ENCODE measurements around the gene FRMD7. TPM values are rescaled to one million over a fixed set of nuclear protein-coding genes. Genes with fewer than 3 reads are reported as not detected.

FRMD7 gene
- total and polyA plus RNA-seq, 8 donors, result not detected

- Histone ChIP-seq H3K9me3 (no peaks in the 10 kb centered on the region), H3K4me3 (no peak overlapping the region), H3K36me3 (no peaks in the 10 kb centered on the region), H3K27me3 (no peaks in the 10 kb centered on the region), H3K4me1 (peaks cover 0 to under 1% (median 0%) of the 10 kb centered on the region in 4 donors), H3K27ac (no peak overlapping the region)
- TF ChIP-seq, protein P1, sequence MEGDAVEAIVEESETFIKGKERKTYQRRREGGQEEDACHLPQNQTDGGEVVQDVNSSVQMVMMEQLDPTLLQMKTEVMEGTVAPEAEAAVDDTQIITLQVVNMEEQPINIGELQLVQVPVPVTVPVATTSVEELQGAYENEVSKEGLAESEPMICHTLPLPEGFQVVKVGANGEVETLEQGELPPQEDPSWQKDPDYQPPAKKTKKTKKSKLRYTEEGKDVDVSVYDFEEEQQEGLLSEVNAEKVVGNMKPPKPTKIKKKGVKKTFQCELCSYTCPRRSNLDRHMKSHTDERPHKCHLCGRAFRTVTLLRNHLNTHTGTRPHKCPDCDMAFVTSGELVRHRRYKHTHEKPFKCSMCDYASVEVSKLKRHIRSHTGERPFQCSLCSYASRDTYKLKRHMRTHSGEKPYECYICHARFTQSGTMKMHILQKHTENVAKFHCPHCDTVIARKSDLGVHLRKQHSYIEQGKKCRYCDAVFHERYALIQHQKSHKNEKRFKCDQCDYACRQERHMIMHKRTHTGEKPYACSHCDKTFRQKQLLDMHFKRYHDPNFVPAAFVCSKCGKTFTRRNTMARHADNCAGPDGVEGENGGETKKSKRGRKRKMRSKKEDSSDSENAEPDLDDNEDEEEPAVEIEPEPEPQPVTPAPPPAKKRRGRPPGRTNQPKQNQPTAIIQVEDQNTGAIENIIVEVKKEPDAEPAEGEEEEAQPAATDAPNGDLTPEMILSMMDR (IDR thresholded peaks at IDR 0.05), result no peak
- TF ChIP-seq POLR2A (IDR thresholded peaks at IDR 0.05), result no peak
- TF ChIP-seq EP300 (IDR thresholded peaks at IDR 0.05), result no peak
- no peak for TF ChIP-seq POLR2AphosphoS5 (IDR thresholded peaks at IDR 0.05)
- no peak for DNase-seq
- intact Hi-C loops (cut with DNase I; ENCODE audit: low total_unique reads), result no loop called here
Observed at GRCh38 chrX:132030264-132030663, 97.6 kb downstream of the FRMD7 start.

Other genes starting within 250 kb of the FRMD7 start
- 10 to 100 TPM in 3 of 5 donors, 1 to 10 TPM in 2; 3.6 to 34.0 (median 12.0) TPM for gene STK26, start 104.7 kb downstream of the FRMD7 start, total RNA-seq
- gene STK26, start 104.7 kb downstream of the FRMD7 start, polyA plus RNA-seq, result 10 to 100 TPM in 1 of 3 donors, 1 to 10 TPM in 2; 8.1 to 12.8 (median 8.5) TPM
- 10 to 100 TPM; 16.1 to 53.1 (median 28.3) TPM for gene RAP2C, start 91.4 kb upstream of the FRMD7 start, total RNA-seq
- 10 to 100 TPM; 11.1 to 16.5 (median 13.2) TPM for gene RAP2C, start 91.4 kb upstream of the FRMD7 start, polyA plus RNA-seq

Data from stomach (tissue), 9 donors.